NCI-H774 (cell line): Measurements from ENCODE around the gene PCNT.
"Not testable (repeated sequence)": the region's sequence is repeated elsewhere in the genome, so short reads cannot be mapped to it uniquely, and the experiment has no call there.

Experiments used
- DNase-seq: peaks from one replicate; lab custom pipeline; 2025; lab: John Stamatoyannopoulos, UW

PCNT gene

GRCh38 chr21:46357684-46358425 is 33.9 kb downstream of the PCNT start:
- no peak for DNase-seq

- DNase-seq = no peak
Measured at GRCh38 chr21:46361176-46361575, 37.2 kb downstream of the PCNT start.

GRCh38 chr21:46361935-46362334 is 38.0 kb downstream of the PCNT start:
- no peak for DNase-seq

GRCh38 chr21:46362946-46363345 is 39.0 kb downstream of the PCNT start:
- DNase-seq = no peak

GRCh38 chr21:46363698-46364097 is 39.7 kb downstream of the PCNT start:
- DNase-seq = no peak

GRCh38 chr21:46366091-46366490 is 42.1 kb downstream of the PCNT start:
- DNase-seq = no peak

- no peak for DNase-seq
Measured at GRCh38 chr21:46366561-46366960, 42.6 kb downstream of the PCNT start.

- DNase-seq = no peak
Measured at GRCh38 chr21:46366966-46367365, 43.0 kb downstream of the PCNT start.

- no peak for DNase-seq
Measured at GRCh38 chr21:46368533-46369285, 44.8 kb downstream of the PCNT start.

GRCh38 chr21:46369520-46370235 is 45.7 kb downstream of the PCNT start:
- DNase-seq = no peak

- DNase-seq = no peak
Measured at GRCh38 chr21:46371204-46372013, 47.5 kb downstream of the PCNT start.

GRCh38 chr21:46372014-46372485 is 48.1 kb downstream of the PCNT start:
- no peak for DNase-seq

- not testable (repeated sequence) for DNase-seq
Measured at GRCh38 chr21:46372947-46373346, 49.0 kb downstream of the PCNT start.

- no peak for DNase-seq
Measured at GRCh38 chr21:46374761-46375389, 50.9 kb downstream of the PCNT start.

GRCh38 chr21:46375560-46376230 is 51.7 kb downstream of the PCNT start:
- no peak for DNase-seq

- no peak for DNase-seq
Measured at GRCh38 chr21:46376231-46376628, 52.3 kb downstream of the PCNT start.

GRCh38 chr21:46376856-46377453 is 53.0 kb downstream of the PCNT start:
- no peak for DNase-seq

- DNase-seq = no peak
Measured at GRCh38 chr21:46377789-46378188, 53.8 kb downstream of the PCNT start.

GRCh38 chr21:46379105-46379504 is 55.1 kb downstream of the PCNT start:
- no peak for DNase-seq

GRCh38 chr21:46379691-46380090 is 55.7 kb downstream of the PCNT start:
- DNase-seq = no peak
